OCI-LY7 (cell line): Measurements from ENCODE around the gene ELFN1. TPM values are rescaled to one million over a fixed set of nuclear protein-coding genes. Genes with fewer than 3 reads are reported as not detected.

ENCODE experiments used
- BruUV-seq: library from RNA; stranded (reverse); fragments of 400-500 nt; replicated peaks from 2 replicates; lab custom pipeline; 2021; lab: Mats Ljungman, UMichigan
- CTCF ChIA-PET: fragments of 300-600 bp; sonication (Branson Sonifier 250); formaldehyde crosslinking; loops from one replicate; lab custom pipeline; 2022; ENCODE audit warnings: antibody characterized with exemption; ENCODE audit not compliant: unreplicated experiment; lab: Charles Lee
- POLR2A ChIA-PET: fragments of 300-600 bp; sonication (Branson Sonifier 250); formaldehyde crosslinking; loops from one replicate; lab custom pipeline; 2022; ENCODE audit warnings: antibody characterized with exemption; lab: Charles Lee
- DNase-seq: peaks from one replicate; pipeline ENCODE4 v3.0.0-alpha.2; 2015; ENCODE audit warnings: low spot score
- H2AFZ ChIP-seq: fragments of 200-600 bp; sonication (generic), shearing (Covaris generic); 2 replicates; pipeline ENCODE4 v1.6.1; 2014; ENCODE audit warnings: mild to moderate bottlenecking, antibody characterized with exemption, low read length, moderate library complexity
- H3K27ac ChIP-seq: fragments of 200-600 bp; sonication (generic); 2 replicates; pipeline ENCODE4 v1.5.1; 2014; ENCODE audit warnings: mixed run types, low read depth, mild to moderate bottlenecking, moderate library complexity, low read length, inconsistent platforms; ENCODE audit not compliant: poor library complexity, severe bottlenecking
- H3K36me3 ChIP-seq: fragments of 200-600 bp; sonication (generic); 2 replicates; pipeline ENCODE4 v1.6.1; 2014; ENCODE audit warnings: mild to moderate bottlenecking, antibody characterized with exemption, low read length, moderate library complexity, mixed read lengths; ENCODE audit not compliant: insufficient read depth
- H3K4me1 ChIP-seq: fragments of 200-600 bp; sonication (generic); 2 replicates; pipeline ENCODE4 v1.5.1; 2014; ENCODE audit warnings: mild to moderate bottlenecking, low read length; ENCODE audit not compliant: insufficient read depth, poor library complexity, severe bottlenecking
- H3K4me2 ChIP-seq: fragments of 200-600 bp; sonication (generic); 2 replicates; pipeline ENCODE4 v1.6.1; 2014; ENCODE audit warnings: mild to moderate bottlenecking, low read length
- H3K4me3 ChIP-seq: fragments of 200-600 bp; sonication (generic); 2 replicates; pipeline ENCODE4 v1.5.1; 2014; ENCODE audit warnings: mild to moderate bottlenecking, low read depth, low read length; ENCODE audit not compliant: poor library complexity, severe bottlenecking
- H3K79me2 ChIP-seq: fragments of 200-600 bp; sonication (generic); 2 replicates; pipeline ENCODE4 v1.6.1; 2016; ENCODE audit warnings: low read depth, mild to moderate bottlenecking, low read length, moderate library complexity, mixed read lengths; ENCODE audit not compliant: insufficient read depth
- H3K9me2 ChIP-seq: fragments of 200-600 bp; sonication (generic); 2 replicates; pipeline ENCODE4 v1.6.1; 2016; ENCODE audit warnings: mild to moderate bottlenecking, low read length, mixed read lengths; ENCODE audit not compliant: insufficient read depth
- H3K9me3 ChIP-seq: fragments of 200-600 bp; sonication (generic); 2 replicates; pipeline ENCODE4 v1.6.1; 2014; ENCODE audit warnings: mild to moderate bottlenecking, mixed run types, low read length, mixed read lengths
- H4K20me1 ChIP-seq: fragments of 200-600 bp; sonication (generic); 2 replicates; pipeline ENCODE4 v1.6.1; 2014; ENCODE audit warnings: mild to moderate bottlenecking, antibody characterized with exemption, low read length, moderate library complexity, mixed read lengths; ENCODE audit not compliant: insufficient read depth
- CTCF ChIP-seq: fragments of 200-600 bp; sonication (generic); conservative IDR thresholded peaks from 2 replicates; pipeline ENCODE4 v1.5.1; 2014; ENCODE audit warnings: mild to moderate bottlenecking, antibody characterized with exemption, low read length, moderate library complexity, mixed read lengths
- EZH2phosphoT487 ChIP-seq: fragments of 200-600 bp; sonication (generic); IDR thresholded peaks from 2 replicates; pipeline ENCODE4 v1.6.1; 2018; ENCODE audit warnings: low read depth, borderline replicate concordance, mild to moderate bottlenecking, mixed run types, antibody characterized with exemption, low read length, moderate library complexity, mixed read lengths
- intact Hi-C: fragments of 100-400 bp; cut with micrococcal nuclease; formaldehyde crosslinking; loops from one replicate; pipeline ENCODE4 v1.10.0; 2022; ENCODE audit not compliant: unreplicated experiment
- total RNA-seq, 2 experiments: library from RNA; depleted of rRNA in 1 of 2; stranded (reverse); fragments of >200 nt in 1 of 2; shearing (Covaris generic) in 1 of 2; gene quantifications; 2 replicates each; pipeline ENCODE4 v1.2.3, GENCODE V29; 2014 to 2022

The ELFN1 gene
- total RNA-seq, 2 experiments from 2014 or later = not detected

- Histone ChIP-seq H3K9me2 (no peaks in the 10 kb centered on the region), H3K4me1 (no peaks in the 10 kb centered on the region), H3K27ac (no peak overlapping the region), H3K36me3 (no peaks in the 10 kb centered on the region), H3K79me2 (no peaks in the 10 kb centered on the region), H3K9me3 (no peaks in the 10 kb centered on the region), H3K4me3 (no peak overlapping the region), H4K20me1 (no peaks in the 10 kb centered on the region), H2AFZ (no peak overlapping the region), H3K4me2 (no peak overlapping the region)
- intact Hi-C loops = no loop called here
- TF ChIP-seq CTCF = no peak
- TF ChIP-seq EZH2phosphoT487 = no peak
- no peak for DNase-seq
- CTCF ChIA-PET = no interaction called here
- POLR2A ChIA-PET = no interaction called here
- no TSS peak for BruUV-seq
Measured at GRCh38 chr7:1691096-1691495, 21.0 kb downstream of the ELFN1 start.

GRCh38 chr7:1691601-1692514 is 21.8 kb downstream of the ELFN1 start:
- Histone ChIP-seq H3K4me2 (no peak overlapping the region), H2AFZ (no peak overlapping the region), H3K79me2 (no peaks in the 10 kb centered on the region), H3K4me1 (no peaks in the 10 kb centered on the region), H3K36me3 (no peaks in the 10 kb centered on the region), H3K9me2 (no peaks in the 10 kb centered on the region), H4K20me1 (no peaks in the 10 kb centered on the region), H3K4me3 (no peak overlapping the region), H3K27ac (no peak overlapping the region), H3K9me3 (no peaks in the 10 kb centered on the region)
- CTCF ChIA-PET = no interaction called here
- no peak for DNase-seq
- TF ChIP-seq EZH2phosphoT487 = no peak
- no peak for TF ChIP-seq CTCF
- intact Hi-C loops = no loop called here
- POLR2A ChIA-PET = no interaction called here
- BruUV-seq = no TSS peak
